ENCODE measurements around the gene OR51B4.
"Not testable (repeated sequence)": the region's sequence is repeated elsewhere in the genome, so short reads cannot be mapped to it uniquely, and the experiment has no call there.

The OR51B4 gene

GRCh38 chr11:5294342-5294995 is 7.3 kb downstream of the OR51B4 start:
- DNase-seq (ENCODE audit: low read depth): not testable (repeated sequence)

- DNase-seq (ENCODE audit: low read depth): no peak
Observed at GRCh38 chr11:5293028-5293427, 8.7 kb downstream of the OR51B4 start.

- peak; percentile 28 for DNase-seq (ENCODE audit: low read depth)
Observed at GRCh38 chr11:5291207-5291838, 10.4 kb downstream of the OR51B4 start.

- no peak for DNase-seq (ENCODE audit: low read depth)
Observed at GRCh38 chr11:5290106-5290505, 11.6 kb downstream of the OR51B4 start.

- DNase-seq (ENCODE audit: low read depth): no peak
Observed at GRCh38 chr11:5289696-5290095, 12.1 kb downstream of the OR51B4 start.

GRCh38 chr11:5288906-5289550 is 12.7 kb downstream of the OR51B4 start:
- no peak for DNase-seq (ENCODE audit: low read depth)

GRCh38 chr11:5288108-5288905 is 13.4 kb downstream of the OR51B4 start:
- no peak for DNase-seq (ENCODE audit: low read depth)

- DNase-seq (ENCODE audit: low read depth): no peak
Observed at GRCh38 chr11:5286901-5287300, 14.8 kb downstream of the OR51B4 start.

GRCh38 chr11:5286351-5286750 is 15.4 kb downstream of the OR51B4 start:
- no peak for DNase-seq (ENCODE audit: low read depth)

- DNase-seq (ENCODE audit: low read depth): no peak
Observed at GRCh38 chr11:5285703-5286340, 15.9 kb downstream of the OR51B4 start.

GRCh38 chr11:5284637-5285036 is 17.1 kb downstream of the OR51B4 start:
- DNase-seq (ENCODE audit: low read depth): no peak

GRCh38 chr11:5283882-5284281 is 17.9 kb downstream of the OR51B4 start:
- DNase-seq (ENCODE audit: low read depth): no peak

- no peak for DNase-seq (ENCODE audit: low read depth)
Observed at GRCh38 chr11:5283086-5283485, 18.7 kb downstream of the OR51B4 start.

GRCh38 chr11:5282628-5283027 is 19.1 kb downstream of the OR51B4 start:
- DNase-seq (ENCODE audit: low read depth): no peak

- no peak for DNase-seq (ENCODE audit: low read depth)
Observed at GRCh38 chr11:5281596-5281995, 20.1 kb downstream of the OR51B4 start.

GRCh38 chr11:5280582-5281102 is 21.1 kb downstream of the OR51B4 start:
- peak; percentile 99 for DNase-seq (ENCODE audit: low read depth)

GRCh38 chr11:5279471-5280090 is 22.2 kb downstream of the OR51B4 start:
- no peak for DNase-seq (ENCODE audit: low read depth)

- DNase-seq (ENCODE audit: low read depth): no peak
Observed at GRCh38 chr11:5277807-5278382, 23.9 kb downstream of the OR51B4 start.

- no peak for DNase-seq (ENCODE audit: low read depth)
Observed at GRCh38 chr11:5276697-5277096, 25.0 kb downstream of the OR51B4 start.

GRCh38 chr11:5275369-5276110 is 26.2 kb downstream of the OR51B4 start:
- DNase-seq (ENCODE audit: low read depth): no peak
